Measurements from ENCODE around the gene RAF1.

DNA sequence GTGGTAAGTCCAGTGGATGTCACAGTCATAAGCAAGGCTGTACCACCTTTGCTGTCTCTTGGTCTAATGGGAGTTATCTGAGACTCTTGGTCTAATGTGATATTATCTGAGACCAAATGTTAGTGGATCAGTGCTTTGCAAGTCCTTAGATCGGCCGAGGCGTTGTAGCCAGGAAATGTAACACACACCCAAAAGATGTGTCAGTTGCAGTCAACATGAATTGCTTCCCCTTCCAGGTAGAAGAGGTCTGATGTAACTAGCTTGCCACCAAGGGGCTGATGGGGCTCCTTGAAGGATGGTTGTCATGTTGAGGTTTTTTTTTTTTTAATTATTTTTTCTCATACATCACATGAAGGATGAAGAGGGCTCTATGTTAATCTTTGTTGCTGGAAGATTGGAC lies 45.4 kb upstream of the RAF1 start:
- TF ChIP-seq SP1 (IDR thresholded peaks at IDR 0.05; ENCODE audit: low read depth, low read length) (no peak), POLR2A (IDR thresholded peaks at IDR 0.05; ENCODE audit: control extremely low read depth in 1 of 2, low read depth in 2 of 2, low read length in 2 of 2) (no peak), CEBPB (IDR thresholded peaks at IDR 0.05; ENCODE audit: low read depth, low read length) (no peak), KDM1A (IDR thresholded peaks at IDR 0.05; ENCODE audit: borderline replicate concordance, low read length) (no peak), RAD21 (IDR thresholded peaks at IDR 0.05 in 1 of 2, conservative IDR thresholded peaks at IDR 0.05 in 1 of 2; ENCODE audit: low read depth in 2 of 2, low read length in 2 of 2) (no peak), EP300 (IDR thresholded peaks at IDR 0.05; ENCODE audit: borderline replicate concordance in 1 of 2, low read depth in 2 of 2, low read length in 2 of 2) (no peak), EZH2 (IDR thresholded peaks at IDR 0.05; ENCODE audit: low read depth, low read length, severe bottlenecking) (no peak), RXRA (IDR thresholded peaks at IDR 0.05; ENCODE audit: insufficient read depth, low read depth, low read length) (no peak), TAF7 (optimal IDR thresholded peaks at IDR 0.05; ENCODE audit: borderline replicate concordance, low read depth, low read length) (no peak), CHD2 (IDR thresholded peaks at IDR 0.05; ENCODE audit: low read length) (no peak)
- TF ChIP-seq, protein P1, sequence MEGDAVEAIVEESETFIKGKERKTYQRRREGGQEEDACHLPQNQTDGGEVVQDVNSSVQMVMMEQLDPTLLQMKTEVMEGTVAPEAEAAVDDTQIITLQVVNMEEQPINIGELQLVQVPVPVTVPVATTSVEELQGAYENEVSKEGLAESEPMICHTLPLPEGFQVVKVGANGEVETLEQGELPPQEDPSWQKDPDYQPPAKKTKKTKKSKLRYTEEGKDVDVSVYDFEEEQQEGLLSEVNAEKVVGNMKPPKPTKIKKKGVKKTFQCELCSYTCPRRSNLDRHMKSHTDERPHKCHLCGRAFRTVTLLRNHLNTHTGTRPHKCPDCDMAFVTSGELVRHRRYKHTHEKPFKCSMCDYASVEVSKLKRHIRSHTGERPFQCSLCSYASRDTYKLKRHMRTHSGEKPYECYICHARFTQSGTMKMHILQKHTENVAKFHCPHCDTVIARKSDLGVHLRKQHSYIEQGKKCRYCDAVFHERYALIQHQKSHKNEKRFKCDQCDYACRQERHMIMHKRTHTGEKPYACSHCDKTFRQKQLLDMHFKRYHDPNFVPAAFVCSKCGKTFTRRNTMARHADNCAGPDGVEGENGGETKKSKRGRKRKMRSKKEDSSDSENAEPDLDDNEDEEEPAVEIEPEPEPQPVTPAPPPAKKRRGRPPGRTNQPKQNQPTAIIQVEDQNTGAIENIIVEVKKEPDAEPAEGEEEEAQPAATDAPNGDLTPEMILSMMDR (IDR thresholded peaks at IDR 0.05; ENCODE audit: control extremely low read depth in 1 of 3, insufficient read depth in 1 of 3, low read depth in 1 of 3, low read length in 3 of 3): no peak
- TF ChIP-seq, protein P2, sequence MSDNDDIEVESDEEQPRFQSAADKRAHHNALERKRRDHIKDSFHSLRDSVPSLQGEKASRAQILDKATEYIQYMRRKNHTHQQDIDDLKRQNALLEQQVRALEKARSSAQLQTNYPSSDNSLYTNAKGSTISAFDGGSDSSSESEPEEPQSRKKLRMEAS (IDR thresholded peaks at IDR 0.05): no peak
